ENCODE data around the gene B9D1.

The B9D1 gene

GRCh38 chr17:19374136-19374535 is 11.6 kb upstream of the B9D1 start:
- H3K4me3 ChIP-seq (ENCODE audit: low read depth, low read length) = no peak overlapping the region

GRCh38 chr17:19372866-19373504 is 10.5 kb upstream of the B9D1 start:
- TF ChIP-seq CTCF (IDR thresholded peaks at IDR 0.05; ENCODE audit: low read depth, low read length, missing control alignments) = no peak
- H3K4me3 ChIP-seq (ENCODE audit: low read depth, low read length) = no peak overlapping the region
- DNase-seq (ENCODE audit: low read depth) = no peak

More at GRCh38 chr17:19374136-19374535, 11.6 kb upstream of the B9D1 start:
- no peak for TF ChIP-seq CTCF (IDR thresholded peaks at IDR 0.05; ENCODE audit: low read depth, low read length, missing control alignments)
- no peak for DNase-seq (ENCODE audit: low read depth)

- no peak overlapping the region for H3K4me3 ChIP-seq (ENCODE audit: low read depth, low read length)
- TF ChIP-seq CTCF (IDR thresholded peaks at IDR 0.05; ENCODE audit: low read depth, low read length, missing control alignments) = no peak
- DNase-seq (ENCODE audit: low read depth) = no peak
Measured at GRCh38 chr17:19372439-19372838, 9.9 kb upstream of the B9D1 start.

GRCh38 chr17:19372011-19372370 is 9.5 kb upstream of the B9D1 start:
- no peak for DNase-seq (ENCODE audit: low read depth)
- no peak for TF ChIP-seq CTCF (IDR thresholded peaks at IDR 0.05; ENCODE audit: low read depth, low read length, missing control alignments)
- no peak overlapping the region for H3K4me3 ChIP-seq (ENCODE audit: low read depth, low read length)

- H3K4me3 ChIP-seq (ENCODE audit: low read depth, low read length) = no peak overlapping the region
- TF ChIP-seq CTCF (IDR thresholded peaks at IDR 0.05; ENCODE audit: low read depth, low read length, missing control alignments) = no peak
- DNase-seq (ENCODE audit: low read depth) = no peak
Measured at GRCh38 chr17:19371259-19372010, 8.9 kb upstream of the B9D1 start.

- DNase-seq (ENCODE audit: low read depth) = no peak
- no peak overlapping the region for H3K4me3 ChIP-seq (ENCODE audit: low read depth, low read length)
- TF ChIP-seq CTCF (IDR thresholded peaks at IDR 0.05; ENCODE audit: low read depth, low read length, missing control alignments) = no peak
Measured at GRCh38 chr17:19370493-19370960, 8.0 kb upstream of the B9D1 start.

All from GM12864 (cell line).